ENCODE results near the gene DERA.

- TF ChIP-seq CTCF (IDR thresholded peaks at IDR 0.05; ENCODE audit: low read length) (no peak), EZH2 (optimal IDR thresholded peaks at IDR 0.05; ENCODE audit: low read depth, low read length) (no peak)
Observed at GRCh38 chr12:15886372-15887042, 24.6 kb upstream of the DERA start.

Measured in MM.1S (cell line).